HG03439 (cell line): Measurements from ENCODE around the gene FOS.
A peak's percentile ranks its signal among the peaks of the same experiment; 100 is the strongest.
"Not testable (repeated sequence)": the region's sequence is repeated elsewhere in the genome, so short reads cannot be mapped to it uniquely, and the experiment has no call there.

ENCODE experiments used
- ATAC-seq: cut with Tn5 transposase; IDR thresholded peaks from one replicate; pipeline ENCODE4 v1.9.1; 2021; ENCODE audit warnings: mild to moderate bottlenecking, moderate library complexity; ENCODE audit not compliant: unreplicated experiment

FOS gene

DNA sequence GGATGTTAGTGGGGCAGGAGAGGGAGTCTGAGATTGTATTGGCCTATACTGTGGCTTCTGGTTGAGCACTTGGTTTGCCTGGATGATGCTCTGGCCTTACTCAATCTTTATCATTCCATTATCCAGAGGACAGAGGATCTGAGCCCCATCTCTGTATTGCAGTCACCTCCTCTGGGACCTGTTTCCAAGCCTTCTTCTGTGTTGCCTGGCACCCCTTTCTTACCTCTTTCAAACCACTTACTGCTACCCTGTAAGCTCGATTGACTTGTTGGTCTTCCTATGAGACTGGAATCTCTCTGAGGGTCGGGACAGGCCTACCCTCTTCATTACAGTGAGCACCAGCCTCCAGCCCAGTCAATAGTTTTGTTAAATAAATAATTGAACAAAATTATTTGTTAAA, 3.0 kb upstream of the FOS start:
- ATAC-seq, result no peak

DNA sequence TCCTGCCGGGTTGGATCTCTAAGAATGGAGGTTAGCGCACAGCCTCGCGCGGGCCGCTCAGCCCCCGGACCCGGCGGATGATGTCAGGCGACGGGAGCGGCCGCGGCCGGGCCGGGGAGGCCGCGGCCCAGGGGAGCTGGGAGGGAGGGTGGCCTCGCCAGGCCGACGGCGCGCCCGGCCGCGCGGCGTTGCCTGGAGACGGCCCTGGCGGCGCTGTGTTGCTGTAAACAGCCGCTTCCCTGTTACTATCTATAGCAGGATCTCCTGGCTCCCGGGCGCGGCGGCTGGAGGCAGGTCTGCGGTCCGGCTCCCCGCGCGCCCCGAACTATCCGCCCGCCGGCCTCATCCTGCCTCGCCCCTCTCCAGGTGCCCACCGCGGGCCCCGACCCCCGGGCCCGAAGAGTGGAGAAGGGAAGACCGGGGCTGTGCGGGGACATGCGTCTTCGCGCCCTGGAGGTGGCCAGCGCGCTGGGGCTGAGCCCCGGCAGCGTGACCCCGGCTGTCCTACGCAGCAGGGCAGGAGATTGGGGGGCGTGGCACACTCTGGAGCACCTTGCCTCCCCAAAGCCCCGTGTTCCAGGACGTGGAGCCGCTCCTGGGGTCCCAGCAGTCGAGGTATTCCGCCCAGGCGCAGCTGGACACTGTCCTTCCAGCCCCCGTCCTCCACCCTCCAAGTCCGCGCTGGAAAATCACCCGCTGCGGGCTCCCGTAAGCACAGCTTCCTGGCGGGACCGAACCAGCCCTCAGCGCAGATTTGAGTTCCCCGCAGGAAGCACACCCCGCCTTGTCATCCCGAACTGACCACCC, 1.4 kb upstream of the FOS start:
- no peak for ATAC-seq

DNA sequence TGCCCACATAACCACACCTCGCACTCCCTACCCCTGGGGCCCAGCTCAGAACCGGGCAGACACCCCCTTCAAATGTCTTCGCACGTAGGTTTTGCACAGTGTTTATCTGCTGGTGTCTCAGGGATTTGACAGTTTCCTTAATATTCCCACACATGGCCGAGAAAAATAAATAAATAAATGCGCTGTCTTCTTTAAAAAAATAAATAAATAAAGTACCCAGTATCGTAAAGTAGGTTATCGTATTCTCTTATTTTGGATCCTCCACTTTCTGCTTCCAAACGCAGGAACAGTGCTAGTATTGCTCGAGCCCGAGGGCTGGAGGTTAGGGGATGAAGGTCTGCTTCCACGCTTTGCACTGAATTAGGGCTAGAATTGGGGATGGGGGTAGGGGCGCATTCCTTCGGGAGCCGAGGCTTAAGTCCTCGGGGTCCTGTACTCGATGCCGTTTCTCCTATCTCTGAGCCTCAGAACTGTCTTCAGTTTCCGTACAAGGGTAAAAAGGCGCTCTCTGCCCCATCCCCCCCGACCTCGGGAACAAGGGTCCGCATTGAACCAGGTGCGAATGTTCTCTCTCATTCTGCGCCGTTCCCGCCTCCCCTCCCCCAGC, 710 bp upstream of the FOS start:
- peak; percentile 5 for ATAC-seq

DNA sequence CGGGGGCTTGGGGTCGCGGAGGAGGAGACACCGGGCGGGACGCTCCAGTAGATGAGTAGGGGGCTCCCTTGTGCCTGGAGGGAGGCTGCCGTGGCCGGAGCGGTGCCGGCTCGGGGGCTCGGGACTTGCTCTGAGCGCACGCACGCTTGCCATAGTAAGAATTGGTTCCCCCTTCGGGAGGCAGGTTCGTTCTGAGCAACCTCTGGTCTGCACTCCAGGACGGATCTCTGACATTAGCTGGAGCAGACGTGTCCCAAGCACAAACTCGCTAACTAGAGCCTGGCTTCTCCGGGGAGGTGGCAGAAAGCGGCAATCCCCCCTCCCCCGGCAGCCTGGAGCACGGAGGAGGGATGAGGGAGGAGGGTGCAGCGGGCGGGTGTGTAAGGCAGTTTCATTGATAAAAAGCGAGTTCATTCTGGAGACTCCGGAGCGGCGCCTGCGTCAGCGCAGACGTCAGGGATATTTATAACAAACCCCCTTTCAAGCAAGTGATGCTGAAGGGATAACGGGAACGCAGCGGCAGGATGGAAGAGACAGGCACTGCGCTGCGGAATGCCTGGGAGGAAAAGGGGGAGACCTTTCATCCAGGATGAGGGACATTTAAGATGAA, 630 bp downstream of the FOS start:
- ATAC-seq, result no peak

DNA sequence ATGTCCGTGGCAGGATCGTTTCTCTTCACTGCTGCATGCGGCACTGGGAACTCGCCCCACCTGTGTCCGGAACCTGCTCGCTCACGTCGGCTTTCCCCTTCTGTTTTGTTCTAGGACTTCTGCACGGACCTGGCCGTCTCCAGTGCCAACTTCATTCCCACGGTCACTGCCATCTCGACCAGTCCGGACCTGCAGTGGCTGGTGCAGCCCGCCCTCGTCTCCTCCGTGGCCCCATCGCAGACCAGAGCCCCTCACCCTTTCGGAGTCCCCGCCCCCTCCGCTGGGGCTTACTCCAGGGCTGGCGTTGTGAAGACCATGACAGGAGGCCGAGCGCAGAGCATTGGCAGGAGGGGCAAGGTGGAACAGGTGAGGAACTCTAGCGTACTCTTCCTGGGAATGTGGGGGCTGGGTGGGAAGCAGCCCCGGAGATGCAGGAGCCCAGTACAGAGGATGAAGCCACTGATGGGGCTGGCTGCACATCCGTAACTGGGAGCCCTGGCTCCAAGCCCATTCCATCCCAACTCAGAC, 1.2 kb downstream of the FOS start:
- no peak for ATAC-seq

GRCh38 chr14:75280291-75280830, 1.7 kb downstream of the FOS start:
- ATAC-seq, result no peak

- ATAC-seq, result no peak
These were observed 2.4 kb downstream of the FOS start for GRCh38 chr14:75280831-75281653.

DNA sequence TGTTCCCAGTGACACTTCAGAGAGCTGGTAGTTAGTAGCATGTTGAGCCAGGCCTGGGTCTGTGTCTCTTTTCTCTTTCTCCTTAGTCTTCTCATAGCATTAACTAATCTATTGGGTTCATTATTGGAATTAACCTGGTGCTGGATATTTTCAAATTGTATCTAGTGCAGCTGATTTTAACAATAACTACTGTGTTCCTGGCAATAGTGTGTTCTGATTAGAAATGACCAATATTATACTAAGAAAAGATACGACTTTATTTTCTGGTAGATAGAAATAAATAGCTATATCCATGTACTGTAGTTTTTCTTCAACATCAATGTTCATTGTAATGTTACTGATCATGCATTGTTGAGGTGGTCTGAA, 3.0 kb downstream of the FOS start:
- no peak for ATAC-seq

GRCh38 chr14:75282170-75282554, 3.5 kb downstream of the FOS start:
- no peak for ATAC-seq

GRCh38 chr14:75282555-75283161, 4.0 kb downstream of the FOS start:
- ATAC-seq, result not testable (repeated sequence)

DNA sequence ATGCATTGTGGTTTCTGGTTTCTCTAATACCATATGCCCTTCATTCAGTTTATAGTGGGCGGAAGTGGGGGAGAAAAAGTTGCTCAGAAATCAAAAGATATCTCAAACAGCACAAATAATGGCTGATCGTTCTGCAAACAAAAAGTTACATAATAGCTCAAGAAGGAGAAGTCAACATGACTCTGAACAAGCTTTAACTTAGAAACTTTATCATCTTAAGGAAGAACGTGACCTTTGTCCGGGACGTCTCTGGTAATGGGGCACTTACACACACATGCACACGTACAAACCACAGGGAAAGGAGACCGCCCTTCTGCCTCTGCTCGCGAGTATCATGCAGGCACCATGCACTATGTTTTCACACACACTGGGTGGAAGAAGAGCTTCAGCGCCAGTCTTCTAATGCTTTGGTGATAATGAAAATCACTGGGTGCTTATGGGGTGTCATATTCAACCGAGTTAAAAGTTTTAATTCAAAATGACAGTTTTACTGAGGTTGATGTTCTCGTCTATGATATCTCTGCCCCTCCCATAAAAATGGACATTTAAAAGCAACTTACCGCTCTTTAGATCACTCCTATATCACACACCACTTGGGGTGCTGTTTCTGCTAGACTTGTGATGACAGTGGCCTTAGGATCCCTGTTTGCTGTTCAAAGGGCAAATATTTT, 4.7 kb downstream of the FOS start:
- ATAC-seq, result no peak

DNA sequence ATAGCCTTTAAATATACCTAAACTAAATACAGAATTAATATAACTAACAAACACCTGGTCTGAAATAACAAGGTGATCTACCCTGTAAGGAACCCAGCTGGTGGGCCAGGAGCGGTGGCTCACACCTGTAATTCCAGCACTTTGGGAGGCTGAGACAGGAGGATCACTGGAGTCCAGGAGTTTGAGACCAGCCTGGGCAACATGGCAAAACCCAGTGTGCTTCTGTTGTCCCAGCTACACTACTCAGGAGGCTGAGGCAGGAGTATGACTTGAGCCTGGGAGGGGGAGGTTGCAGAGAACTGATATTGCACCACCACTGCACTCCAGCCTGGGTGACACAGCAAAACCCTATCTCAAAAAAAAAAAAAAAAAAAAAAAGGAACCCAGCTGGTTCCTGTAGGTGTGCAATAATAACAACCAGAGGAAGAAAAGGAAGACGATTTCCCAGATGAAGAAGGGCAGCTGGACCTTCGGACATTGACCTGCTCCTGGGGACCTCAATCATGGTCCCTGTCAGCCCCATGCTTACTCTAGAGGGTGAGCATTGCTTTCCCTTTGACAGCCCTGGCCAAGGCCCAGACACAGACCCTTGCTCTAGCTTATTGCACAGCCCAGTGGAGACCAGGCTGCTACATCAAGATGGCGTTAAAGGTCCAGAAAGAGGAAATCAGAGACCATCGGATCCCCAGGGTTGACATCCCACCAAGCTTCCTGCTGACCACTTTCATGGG, 5.4 kb downstream of the FOS start:
- no peak for ATAC-seq

DNA sequence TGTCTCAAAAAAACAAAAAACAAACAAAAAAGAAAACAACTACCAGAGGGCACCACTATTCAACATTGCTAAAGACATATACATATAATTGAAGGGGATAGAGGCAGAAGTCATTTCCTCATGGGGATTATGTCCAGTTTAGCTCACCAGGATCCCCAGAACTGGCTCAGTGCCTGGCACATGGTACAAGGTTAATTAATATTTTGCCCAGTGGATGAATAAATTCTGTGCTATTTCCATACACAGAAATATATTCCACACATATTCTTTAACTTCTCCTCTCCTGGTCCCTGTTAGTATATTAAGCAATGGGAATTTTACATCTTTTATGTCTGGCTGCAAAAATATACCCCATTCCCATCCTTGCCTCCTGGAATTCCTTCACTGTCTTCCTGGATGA, 6.7 kb downstream of the FOS start:
- ATAC-seq, result no peak

DNA sequence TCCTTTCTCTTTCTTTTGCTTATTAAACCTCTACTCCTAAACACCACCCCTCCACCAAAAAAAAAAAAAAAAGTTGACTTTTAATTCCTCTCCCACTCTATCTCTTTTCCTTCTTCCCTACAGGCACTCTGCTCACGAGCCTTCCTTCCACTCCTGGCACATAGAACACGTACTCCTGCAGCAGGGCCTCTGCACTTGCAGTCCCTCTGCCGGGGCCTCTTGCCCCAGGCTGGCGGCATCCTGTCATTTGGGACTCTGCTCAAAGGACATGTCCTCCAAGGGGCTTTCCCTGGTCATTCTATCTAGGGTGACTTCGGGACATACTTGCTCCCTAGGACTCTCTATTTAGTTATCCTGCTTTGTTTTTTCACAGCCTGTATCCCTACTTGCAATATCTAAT, 7.7 kb downstream of the FOS start:
- ATAC-seq, result no peak

GRCh38 chr14:75289840-75290388, 11.3 kb downstream of the FOS start:
- ATAC-seq, result no peak

DNA sequence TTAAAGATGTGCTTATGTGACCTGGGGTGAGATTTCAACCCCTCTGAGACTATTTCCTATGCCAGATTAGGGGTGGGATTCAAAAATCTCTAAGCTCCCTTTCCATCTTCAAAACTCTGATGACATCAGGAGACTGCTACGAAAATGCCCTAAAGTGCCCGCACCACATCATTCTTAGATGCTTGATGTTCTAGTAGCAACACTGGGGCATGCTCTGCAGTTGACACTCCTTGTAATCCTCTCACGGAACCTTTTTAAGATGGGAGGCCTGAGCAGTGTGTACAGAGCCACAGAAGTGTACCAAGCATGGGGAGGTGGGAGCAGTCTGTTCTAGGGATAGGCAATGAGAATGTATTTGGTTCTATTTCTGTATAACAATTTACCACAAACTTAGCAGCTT, 12.2 kb downstream of the FOS start:
- no peak for ATAC-seq

GRCh38 chr14:75291331-75291730, 12.7 kb downstream of the FOS start:
- ATAC-seq, result no peak

- no peak for ATAC-seq
These were observed 13.5 kb downstream of the FOS start for GRCh38 chr14:75292101-75292563.

DNA sequence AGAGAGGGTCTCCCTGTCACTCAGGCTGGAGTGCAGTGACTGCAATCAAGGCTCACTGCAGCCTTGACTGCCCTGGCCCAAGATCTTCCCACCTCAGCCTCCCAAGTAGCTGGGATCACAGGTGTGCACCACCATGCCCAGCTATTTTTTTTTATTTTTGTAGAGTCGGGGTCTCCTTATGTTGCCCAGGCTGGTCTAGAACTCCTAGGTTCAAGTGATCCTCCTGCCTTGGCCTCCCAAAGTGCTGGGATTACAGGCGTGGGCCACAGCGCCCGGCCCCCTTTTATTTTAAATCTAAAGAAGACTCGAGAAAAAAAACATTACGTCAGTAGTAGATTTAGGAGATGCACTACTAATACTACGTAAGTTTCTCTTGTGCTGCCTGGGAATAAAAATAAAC, 14.3 kb downstream of the FOS start:
- no peak for ATAC-seq
